Epithelial cell of esophagus (primary cell): Measurements from ENCODE around the gene GFRA4.
A peak's percentile ranks its signal among the peaks of the same experiment; 100 is the strongest.

Experiments used
- DNase-seq: peaks from one replicate; pipeline ENCODE4 v3.0.0; 2010; ENCODE audit warnings: low read depth
- H3K4me3 ChIP-seq: 2 replicates; pipeline ENCODE4 v1.5.1; 2011; ENCODE audit warnings: mild to moderate bottlenecking, low read length, control low read depth
- CTCF ChIP-seq: IDR thresholded peaks from 2 replicates; pipeline ENCODE4 v1.5.1; 2011; ENCODE audit warnings: low read depth, mild to moderate bottlenecking, low read length, control low read depth, inconsistent platforms; ENCODE audit not compliant: insufficient read depth; ENCODE audit errors: missing control alignments

The GFRA4 gene, protein sequence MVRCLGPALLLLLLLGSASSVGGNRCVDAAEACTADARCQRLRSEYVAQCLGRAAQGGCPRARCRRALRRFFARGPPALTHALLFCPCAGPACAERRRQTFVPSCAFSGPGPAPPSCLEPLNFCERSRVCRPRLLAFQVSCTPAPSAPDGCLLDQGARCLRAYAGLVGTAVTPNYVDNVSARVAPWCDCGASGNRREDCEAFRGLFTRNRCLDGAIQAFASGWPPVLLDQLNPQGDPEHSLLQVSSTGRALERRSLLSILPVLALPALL

DNA sequence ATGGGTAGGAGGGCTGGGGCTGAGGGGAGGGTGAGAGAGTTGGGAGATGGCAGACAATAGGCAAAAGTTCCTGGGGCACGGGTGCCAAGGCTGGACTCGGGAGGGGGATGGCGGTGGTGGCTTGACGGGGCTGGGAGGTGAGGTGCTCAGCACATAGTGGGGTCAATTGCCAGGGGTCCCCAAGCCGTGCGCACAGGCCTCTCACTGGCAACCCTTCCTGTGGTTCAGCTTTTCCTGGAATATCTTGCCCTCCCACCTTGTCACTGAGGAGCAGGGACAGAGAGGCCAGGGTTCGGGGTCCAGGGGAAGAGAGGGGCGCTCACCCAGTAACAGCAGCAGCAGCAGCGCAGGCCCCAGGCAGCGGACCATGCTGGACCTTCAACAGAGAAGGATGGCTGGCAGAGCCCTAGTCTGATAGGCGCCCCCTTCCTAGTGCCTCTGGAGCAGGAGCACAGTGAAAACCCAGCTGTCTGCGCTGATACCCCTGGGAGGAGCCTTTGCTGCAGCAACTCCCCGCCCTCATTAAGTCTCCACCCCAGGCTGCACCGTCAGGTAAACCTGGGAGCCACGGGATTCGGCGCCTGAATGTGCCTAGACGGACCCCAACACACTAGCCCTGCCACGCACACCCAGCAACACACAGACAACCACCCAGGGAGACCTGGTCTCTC, at the start of gene GFRA4:
Gene GFRA4, minus strand, starts transcription at position 369 of the 671 bp plus-strand sequence. Its CDS starts 0 bp downstream, at position 369.
- DNase-seq: no peak
- TF ChIP-seq CTCF: no peak
- no peak within 1 kb of the TSS for H3K4me3 ChIP-seq

DNA sequence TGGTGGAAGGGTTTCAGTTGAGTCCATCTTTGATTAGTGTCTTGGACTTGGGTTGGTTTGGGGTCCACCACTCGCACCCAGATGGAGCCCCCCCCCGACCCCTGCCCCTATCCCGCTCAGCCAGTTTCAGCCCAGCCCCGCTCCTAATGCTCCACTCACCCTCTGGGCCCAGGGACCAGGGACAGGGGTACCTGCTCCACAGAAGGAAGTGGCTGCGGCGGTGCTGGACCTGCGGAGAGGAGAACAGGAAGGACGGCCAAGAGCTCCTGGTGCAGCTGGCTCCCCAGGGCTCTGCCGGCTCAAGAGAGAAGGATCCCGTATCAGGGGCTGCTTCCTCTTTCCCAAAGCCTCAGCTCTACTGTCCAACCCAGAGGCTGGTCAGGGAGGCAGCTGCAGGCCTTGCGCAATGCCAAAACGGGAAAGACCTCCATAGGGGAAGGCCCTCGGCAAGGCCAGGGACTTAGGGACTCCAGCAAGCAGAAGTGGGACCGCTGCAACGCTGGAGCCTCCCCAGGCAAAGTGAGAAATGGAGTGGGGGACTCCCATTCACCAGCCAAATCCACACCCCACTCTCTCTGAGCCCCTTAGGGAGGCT, 49.2 kb upstream of the GFRA4 start, which contains the start of gene SIGLEC1:
Gene SIGLEC1, minus strand, starts transcription at position 322 of the 595 bp plus-strand sequence. CDS start 5,472 bp downstream, outside the sequence.
- no peak for TF ChIP-seq CTCF
- DNase-seq: no peak

GRCh38 chr20:3711484-3711941, 48.3 kb upstream of the GFRA4 start:
- H3K4me3 ChIP-seq: no peak overlapping the region
- no peak for TF ChIP-seq CTCF
- no peak for DNase-seq

More for the DNA sequence above, 49.2 kb upstream of the GFRA4 start, which contains the start of gene SIGLEC1:
- H3K4me3 ChIP-seq: no peak within 1 kb of the TSS

- peak; percentile 48 for DNase-seq
- no peak overlapping the region for H3K4me3 ChIP-seq
- TF ChIP-seq CTCF: peak; percentile 78
Measured at GRCh38 chr20:3710703-3711483, 47.7 kb upstream of the GFRA4 start.

DNA sequence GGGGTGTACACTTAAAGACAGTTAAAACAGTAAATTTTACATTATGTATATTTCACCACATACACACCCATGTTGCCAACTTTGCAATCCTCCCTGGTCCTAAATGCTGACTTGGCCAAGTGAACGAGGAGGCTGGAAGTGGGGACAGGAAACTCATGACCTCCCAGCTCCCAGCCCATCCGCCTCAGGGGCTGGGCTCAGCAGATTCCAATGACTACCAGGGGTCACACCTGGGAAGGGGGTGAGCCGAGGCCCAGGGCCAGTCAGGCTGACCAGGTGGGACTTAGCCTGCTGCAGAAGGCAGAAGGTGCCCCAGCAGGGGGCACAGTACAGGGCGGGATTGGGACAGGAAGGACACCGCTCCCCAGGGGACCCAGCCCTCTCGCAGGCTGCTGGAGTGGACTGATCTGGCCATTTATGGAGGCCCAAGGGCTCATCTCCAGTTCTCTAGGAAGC, 46.8 kb upstream of the GFRA4 start:
- TF ChIP-seq CTCF: no peak
- H3K4me3 ChIP-seq: no peak overlapping the region
- DNase-seq: no peak

DNA sequence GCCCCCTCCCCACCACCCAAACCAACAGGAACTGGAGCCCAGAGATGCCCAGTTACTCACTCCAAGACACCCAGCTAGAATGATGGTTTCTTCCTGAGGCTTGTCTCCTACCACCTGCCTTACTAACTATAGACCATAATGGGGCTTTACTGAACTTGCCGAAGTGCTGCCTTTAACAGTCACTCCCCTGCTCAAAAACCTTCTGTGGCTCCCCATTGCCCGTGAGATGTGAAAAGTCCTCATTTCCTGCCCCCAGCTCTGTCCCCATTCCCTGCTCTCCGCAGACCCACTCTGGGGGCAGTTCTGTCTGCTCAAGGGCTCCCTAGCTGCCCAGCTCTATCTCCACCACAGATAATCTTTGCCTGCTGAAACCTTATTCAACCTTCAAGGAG, 44.3 kb upstream of the GFRA4 start:
- no peak for TF ChIP-seq CTCF
- no peak overlapping the region for H3K4me3 ChIP-seq
- no peak for DNase-seq
